GM11168 (cell line): ENCODE data around the gene MMP24.

Experiments used
- in situ Hi-C: fragments of 300-500 bp; cut with MboI; formaldehyde crosslinking; loops from one replicate; pipeline ENCODE4 v1.12.0; 2022; ENCODE audit warnings: low sequenced_read_pairs; ENCODE audit not compliant: unreplicated experiment

Gene MMP24

DNA sequence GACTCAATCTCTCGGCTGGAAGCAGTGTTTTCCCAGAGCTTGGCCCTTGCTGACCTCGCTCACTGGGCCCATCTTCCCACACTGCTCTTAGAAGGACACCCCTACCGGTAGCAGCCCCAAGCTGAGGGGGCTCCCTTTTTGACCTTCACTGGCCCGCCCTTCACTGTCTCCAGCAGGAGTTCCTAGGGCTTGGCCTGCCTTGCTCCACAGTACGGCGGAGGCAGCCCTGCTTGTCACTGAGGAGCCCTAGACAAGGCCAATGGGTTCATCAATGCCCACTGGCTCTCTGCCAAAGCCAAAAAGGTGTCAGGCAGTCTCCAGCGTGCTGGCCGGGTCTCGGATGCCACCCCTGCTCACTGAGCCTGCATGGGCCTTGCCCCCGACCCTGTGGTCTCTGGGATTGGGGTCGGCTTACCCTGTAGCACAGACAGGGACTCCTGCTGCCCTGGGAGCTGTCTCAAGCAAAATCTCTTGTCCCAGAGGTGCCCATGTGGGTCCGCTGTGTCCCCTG lies 49.3 kb downstream of the MMP24 start:
- in situ Hi-C loops = no loop called here

DNA sequence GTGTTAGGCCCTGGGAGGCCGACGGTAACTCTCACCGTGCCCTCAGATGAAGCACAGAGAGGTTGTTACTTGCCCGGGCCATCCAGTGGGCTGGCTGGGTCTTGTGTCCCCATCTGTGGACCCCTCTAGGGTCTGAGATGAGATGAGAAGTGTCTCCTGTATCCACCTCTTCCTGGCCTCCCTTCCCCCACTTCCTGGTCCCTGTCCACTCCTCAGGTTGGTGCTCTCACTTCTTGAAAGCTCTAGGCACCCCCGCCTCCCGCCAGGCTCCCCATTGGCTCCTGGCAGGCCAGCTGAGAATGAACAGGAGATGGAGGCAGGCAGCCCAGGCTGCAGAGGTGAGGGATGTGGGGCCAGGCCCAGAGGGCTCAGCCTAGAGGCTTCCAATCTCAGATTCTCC lies 49.9 kb downstream of the MMP24 start:
- in situ Hi-C loops = no loop called here

DNA sequence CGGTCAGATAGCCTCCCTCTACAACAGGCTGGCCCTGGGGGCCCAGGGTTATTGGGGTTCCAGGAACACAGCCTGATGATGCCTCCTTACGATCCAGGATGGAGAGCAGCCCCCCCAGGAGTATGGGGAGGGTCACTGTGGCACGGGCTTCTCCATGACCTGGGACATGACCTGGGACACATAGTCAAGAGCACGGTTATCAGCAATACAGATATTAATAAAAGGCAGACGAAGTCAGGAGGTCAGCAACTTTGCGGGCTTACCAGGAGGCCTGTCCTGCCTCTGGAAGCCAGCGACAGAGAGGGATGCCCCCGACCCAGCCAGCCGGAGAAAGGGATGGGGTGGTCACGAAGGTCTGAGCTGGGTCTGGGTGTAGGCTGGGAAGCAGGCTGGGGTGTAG lies 50.6 kb downstream of the MMP24 start:
- in situ Hi-C loops = no loop called here

DNA sequence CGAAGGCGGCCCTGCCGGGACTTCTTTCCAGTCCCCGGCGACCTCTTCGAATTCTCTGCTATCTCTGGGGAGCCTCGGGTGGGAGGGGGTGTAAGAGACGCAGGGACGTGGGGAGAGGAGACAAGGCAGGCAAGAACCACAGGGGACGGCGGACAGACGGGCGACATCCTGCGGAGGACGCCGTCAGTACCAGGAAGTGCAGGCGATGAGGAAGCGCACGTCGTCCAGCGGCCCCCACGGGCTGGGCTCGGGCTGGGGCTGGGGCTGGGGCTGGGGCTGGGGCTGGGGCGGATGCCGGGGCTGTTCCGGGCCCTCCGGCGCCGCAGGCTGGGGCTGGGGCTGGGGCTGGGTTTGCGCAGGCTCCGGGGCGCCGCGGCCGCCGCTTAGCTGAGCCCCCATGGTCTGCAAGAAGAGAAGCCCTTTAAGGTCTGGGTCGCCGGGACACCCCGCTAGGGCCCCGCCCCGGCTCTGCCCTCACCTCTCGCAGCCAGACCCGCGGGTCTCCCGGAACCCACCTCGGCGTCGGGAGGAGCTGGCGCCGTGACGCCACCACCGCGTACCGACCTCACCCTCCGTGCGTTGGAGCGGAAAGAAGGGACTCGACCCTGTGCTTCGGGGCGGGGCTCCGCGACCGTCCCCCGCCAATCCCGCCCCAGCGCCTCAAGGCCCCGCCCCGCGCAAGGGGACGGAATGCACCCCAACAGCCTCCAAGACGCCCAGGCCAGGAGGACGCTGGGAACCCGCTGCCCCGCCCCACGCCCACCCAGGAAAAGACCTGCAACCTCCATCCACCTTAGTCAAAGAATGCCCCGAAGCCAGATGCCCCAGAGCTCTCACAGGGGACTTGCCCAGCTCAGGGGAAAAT lies 51.3 kb downstream of the MMP24 start, which contains the start of gene MMP24OS:
MMP24OS (minus strand) TSS at position 592 of the 865 bp plus-strand sequence; CDS start at position 399, 193 bp downstream.
- in situ Hi-C loops = no loop called here

DNA sequence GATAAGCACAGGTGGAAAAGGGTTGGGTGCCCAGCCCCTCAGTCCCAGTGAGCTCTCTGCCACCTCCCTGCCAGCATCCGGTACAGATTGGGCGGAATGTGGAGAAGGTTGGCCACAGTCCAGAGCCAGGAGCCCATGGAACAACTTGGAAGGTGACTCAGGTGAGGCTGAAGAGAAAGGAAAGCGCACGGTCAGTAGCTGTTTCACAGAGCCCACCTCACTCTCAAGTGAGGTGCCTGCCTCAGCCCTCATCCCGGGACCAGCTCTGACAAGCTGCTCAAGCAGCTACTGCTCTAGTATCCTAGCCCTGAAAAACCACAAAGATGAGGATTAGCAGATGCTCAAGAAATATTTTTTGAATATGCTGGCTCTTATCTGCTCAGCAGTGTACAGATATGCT lies 52.5 kb downstream of the MMP24 start:
- in situ Hi-C loops = no loop called here

DNA sequence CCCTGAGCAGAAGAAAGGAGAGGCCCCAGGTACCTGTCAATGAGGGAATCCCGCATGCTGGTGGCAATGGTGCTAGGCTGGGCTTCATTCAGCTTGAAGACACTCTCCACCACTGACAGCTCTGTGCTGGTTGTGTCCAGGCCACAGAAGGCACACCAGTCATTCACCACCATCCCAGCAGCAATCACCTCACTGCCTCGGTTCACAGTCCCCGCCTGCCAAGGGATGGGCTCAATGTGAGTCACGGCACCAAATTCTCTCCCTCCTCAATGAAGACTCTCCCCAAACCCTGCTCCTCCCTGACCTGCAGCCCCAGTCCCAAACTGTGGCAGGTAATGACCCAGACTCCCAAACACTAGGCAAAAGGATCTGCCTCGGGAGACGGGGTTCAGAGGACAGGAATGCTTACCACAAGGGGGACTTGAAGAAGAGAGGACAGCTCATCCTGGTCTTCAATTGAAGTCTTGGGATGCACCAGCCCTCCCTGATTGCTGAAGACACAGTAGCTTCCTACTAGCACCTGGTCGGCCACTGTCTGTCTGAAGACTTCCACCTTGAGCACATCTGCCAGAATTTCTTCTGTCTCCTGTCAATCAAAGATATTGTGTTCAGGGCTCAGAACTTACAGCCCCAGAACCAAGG lies 53.2 kb downstream of the MMP24 start:
- in situ Hi-C loops = no loop called here

DNA sequence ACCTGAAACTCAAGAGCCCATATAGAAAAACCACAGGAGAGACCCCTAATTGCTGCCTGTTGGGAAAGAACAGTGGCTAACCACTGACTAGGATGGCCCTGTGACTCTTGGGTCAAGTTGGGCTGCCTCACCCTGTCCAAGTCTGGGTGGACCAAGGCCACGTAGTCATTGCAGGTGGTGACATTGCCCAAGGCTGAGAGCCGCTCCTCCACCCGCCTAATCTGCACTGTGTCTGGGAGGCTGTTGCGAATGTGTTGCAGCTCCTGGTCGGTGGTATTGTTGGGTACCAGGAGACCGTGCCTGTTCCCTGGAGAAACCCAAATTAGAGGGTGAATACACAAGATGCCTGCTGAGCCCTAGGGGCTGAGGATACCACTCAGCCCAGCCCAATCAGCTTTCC lies 54.0 kb downstream of the MMP24 start:
- in situ Hi-C loops = no loop called here

DNA sequence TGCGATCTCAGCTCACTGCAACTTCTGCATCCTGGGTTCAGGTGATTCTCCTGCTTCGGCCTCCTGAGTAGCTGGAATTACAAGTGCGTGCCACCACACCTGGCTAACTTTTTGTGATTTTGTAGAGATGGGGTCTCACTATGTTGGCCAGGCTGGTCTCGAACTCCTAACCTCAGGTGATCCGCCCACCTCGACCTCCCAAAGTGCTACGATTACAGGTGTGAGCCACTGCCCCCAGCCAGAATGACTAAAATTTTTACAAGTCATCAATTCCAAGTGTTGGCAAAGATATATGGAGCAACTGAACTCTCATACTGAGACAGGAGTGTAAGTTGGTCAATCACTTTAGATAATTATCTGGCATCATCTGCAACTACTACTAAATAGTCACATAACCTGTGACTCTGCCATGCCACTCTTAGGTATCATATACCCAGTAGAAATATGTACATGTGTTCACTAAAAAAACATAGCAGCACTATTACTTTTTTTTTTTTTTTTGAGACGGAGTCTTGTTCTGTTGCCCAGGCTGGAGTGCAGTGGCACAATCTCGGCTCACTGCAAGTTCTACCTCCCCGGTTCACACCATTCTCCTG lies 55.1 kb downstream of the MMP24 start:
- in situ Hi-C loops = no loop called here

DNA sequence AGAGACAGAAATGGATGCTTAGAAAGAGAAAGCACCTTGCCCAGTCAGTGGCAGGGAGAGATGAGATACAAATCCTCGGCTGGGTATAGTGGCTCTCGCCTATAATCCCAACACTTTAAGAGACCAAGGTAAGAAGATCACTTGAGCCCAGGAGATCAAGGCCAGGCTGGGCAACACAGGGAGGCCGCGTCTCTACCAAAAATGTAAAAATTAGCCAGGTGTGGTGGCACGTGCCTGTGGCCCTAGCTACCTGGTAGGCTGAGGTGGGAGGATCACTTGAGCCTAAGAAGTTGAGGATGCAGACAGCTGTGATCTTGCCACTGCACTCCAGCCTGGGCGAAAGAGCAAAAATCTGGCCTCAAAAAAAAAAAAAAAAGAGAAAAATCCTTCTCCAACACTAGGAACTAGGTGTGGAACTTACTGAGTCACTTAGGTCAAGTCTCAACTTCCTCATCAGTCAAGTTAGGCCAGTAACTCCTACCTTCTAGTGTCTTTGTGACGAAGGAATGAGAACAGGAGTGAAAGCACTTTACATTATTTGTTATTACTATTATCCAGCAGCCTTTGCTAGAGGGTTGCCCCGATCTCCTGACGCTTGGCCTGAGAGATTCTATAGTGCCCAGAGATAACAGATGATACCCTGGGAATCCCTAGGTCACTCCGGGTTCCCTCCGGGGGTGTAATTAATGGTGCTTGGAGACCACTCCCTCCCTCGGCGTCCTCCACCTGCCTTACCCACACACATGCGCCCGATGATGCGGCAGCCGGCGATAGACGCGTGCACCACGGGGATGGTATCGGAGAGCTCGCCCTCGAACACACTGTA lies 57.2 kb downstream of the MMP24 start:
- in situ Hi-C loops = no loop called here

DNA sequence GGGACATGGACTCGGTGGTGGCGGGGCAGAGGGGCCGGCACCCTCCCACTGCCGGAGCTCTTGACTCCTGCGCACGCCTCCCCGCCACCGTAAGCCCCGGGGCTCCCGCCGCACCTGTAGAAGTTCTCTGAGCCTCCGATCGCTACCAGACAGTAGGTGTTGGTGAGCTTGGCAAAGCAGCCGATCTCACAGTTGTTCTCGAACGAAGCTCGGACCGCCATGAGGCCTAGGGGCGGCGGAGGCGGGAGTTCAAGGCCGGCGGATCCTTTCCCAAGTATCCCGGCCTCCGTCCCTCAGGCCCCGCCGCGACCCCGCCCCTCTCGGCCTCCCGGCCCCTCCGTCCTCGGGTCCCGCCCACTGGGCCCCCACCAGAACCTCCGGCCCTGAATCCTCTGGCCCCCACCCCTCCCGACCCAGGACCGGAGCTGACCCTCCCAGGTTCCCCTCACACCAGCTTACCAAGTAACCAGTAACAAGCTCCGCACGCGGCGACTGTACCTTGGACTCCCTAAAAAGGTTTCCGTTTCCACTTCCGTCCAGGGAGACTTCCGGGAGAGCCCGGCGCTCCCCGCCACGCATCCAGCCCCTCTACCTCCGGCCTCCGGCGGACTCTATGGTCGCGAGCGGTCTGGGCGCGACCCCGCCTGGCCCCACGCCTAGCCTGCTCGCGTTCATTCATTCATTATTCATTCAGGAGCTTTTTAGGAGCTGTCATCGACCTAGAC lies 57.9 kb downstream of the MMP24 start, which contains the start of gene EIF6:
EIF6 (minus strand) TSS at position 506 of the 725 bp plus-strand sequence; CDS start at position 221, 285 bp downstream.
- in situ Hi-C loops = no loop called here

DNA sequence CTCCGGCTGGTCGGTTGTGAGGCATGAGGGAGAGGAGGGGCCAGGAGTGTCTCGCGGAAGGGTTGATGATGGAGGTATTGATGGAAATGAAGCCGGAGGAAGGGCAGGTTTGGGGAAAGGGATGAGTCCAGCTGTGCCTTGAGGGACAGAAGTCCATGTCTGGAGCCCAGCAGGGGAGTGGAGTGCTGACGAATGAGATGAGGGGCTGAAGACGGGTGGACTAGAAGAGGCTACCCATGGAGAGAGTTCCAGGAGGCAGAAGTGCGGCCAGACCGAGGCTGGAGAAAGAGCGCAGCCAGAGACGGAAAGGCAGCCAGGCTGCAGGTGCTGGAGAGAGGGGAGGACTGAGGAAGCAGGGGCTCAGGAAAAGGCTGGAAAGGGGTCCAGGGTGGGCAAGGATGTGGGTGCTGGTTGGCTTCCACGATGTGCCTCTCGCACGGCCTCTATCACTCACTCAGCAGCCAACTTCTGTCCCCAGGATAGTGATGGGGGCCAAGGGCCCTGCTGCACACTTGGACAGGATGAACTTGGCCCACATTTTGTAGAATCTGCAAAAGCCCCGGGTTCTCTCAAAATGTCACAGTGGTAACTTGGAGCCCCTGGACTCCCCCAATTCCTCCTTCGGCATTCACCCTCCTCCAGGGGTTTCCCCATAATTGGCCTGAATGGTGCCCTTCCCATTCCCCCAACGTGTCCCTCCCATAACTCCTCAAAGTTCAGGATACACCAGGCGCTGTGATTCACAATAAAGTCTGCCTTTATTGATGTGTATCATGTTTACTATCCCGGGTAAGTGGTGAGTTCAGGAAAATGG lies 58.7 kb downstream of the MMP24 start:
- in situ Hi-C loops = no loop called here

DNA sequence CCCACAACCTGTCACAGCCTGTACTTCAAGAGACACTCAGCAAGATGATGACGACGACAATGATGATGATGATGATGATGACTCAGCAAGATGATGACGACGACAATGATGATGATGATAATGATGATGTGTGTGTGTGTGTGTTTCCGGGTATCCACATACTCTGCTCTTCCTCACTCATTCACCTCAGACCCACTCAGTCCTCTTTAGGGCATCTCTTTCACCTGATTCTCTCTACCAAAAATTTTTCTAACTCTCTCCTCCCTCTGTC lies 59.3 kb downstream of the MMP24 start:
- in situ Hi-C loops = no loop called here

DNA sequence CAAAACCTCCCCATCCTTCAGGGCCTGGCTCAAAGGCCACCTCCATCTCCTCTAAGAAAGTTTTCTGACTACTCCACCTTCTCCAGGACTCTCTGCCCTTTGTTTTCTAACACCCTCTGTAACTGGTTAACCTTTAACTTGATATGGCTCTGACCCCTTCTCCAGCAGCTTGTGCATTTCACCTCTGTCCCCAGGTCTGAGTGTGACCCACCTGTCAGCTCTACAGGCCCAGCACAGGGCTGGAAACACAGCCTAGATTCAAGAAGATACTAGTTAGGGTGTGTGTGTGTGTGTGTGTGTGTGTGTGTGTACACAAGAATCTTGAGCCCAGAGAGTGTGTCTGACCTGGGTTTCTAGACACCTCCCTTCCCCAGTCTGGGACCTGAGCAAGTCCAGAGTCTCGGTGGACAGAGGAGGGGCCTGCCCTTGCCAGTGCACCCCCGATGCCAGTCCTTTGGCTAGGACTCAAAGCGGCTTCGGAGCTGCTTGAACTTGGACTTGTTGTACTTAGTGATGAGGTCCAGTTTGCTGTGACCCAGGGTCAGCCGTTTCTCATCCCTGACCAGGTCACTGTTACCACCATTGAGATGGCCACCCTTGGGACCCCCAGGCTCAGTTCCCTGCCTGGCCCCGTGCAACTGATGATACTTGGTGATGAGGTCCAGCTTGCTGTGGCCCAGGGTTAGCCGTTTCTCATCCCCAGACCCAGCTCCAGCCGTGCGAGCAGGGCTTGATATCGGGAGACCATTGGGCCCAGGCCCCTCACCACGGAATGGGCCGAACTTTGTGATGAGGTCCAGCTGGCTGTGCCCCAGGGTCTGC lies 59.8 kb downstream of the MMP24 start:
- in situ Hi-C loops = no loop called here

DNA sequence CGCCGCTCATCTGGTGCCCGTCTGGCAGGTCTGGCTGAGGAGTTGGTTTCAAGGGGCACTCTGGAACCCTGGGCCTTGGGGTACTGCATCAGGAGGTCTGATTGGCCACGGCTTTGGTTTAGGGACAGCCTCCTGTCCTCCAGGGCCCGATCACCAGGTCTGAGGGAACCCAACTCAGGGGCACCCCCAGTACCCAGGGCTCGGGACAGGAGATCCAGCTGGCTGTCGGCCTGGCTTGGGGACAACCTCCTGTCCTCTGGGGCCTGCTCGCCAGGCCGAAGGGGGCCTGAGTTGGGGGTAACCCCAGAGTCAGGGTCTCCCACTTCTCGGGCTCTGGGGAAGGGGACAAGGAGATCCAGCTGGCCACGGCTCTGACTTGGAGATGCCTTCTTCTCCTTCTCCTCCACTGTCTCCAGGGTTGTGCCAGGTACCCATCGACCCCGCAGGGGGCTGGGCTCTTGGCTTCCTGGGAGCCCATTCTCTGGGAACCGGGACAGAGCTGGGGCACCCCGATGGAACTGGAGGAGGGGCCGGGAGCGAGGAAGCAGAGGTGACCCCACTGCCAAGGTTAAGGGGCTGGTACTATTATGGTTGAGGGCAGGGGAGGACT lies 60.5 kb downstream of the MMP24 start:
- in situ Hi-C loops = no loop called here

DNA sequence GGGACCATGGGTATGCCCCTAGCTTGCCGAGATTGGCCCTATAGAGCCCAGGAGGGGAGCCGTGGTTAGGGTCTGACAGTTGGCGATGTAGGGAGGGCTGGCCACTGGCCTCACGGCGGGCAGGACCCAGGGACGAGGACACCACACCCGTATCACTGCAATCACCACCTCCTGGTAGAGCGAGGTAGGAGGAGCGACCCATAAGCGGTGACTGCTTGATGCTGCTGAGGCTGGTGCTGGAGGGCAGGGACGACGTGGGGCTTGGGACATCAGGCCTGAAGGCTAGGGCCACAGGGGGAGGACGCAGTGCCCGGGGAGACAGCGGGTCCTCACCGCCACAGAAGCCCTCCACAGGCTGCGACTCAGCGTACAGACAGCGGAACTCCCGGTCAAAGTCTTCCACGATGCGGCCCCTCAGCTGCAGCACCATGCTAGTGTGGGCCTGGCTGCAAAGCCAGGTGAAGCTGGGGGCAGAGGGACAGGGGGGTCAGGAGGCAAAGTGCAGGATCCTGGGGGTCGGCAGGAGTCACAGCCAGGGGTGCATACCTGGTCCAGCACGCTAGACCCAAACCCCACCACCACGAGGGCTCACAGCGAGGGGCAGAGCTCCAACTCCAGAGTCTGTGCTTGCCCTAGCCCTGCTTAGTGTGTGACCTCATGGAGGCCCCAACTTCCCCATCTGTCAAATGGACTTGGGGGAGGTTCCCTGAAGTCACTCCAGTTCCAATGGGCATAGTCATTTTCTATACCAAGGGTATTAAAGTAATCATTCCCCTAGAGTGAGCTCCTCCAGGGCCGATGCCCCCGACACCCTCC lies 61.2 kb downstream of the MMP24 start:
- in situ Hi-C loops = no loop called here

DNA sequence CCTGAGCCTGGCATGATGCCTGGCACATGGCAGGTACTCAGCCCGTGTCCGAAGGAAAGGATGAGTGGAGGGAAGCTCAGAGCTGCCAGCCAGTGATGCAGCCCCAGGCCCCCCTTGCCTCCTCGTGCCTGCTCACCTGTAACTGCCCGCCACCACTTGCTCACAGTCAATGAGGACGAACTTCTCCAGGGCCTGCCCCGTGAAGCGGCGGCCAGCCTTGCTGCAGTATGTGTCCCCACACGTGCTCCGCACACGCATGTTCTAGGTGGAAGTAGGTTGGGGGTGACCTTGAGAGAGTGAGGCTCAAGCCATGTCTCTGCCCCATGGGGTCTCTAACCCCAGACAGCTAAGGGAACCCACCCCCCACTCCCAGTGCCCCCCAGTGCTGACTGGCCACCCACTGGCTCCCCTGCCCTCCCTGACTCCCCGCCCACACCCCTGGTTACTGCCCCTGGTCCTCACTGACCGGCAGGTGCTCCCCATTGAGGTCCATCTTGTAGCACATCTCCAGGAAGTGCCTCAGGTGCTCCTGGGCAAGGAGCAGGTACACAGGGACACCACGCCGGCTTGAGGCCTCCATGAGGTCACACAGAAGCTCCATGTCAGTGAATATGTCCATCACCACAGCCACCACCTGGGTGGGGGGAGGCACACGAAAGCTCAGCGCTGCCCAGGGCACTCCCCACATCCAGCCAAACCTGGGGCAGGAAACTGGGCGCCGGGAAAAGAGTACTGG lies 62.0 kb downstream of the MMP24 start:
- in situ Hi-C loops = no loop called here
